ENCODE measurements around the gene KLHL17.
"Not testable (repeated sequence)": the region's sequence is repeated elsewhere in the genome, so short reads cannot be mapped to it uniquely, and the experiment has no call there.

KLHL17 gene

GRCh38 chr1:937521-937920, 22.9 kb upstream of the KLHL17 start:
- DNase-seq (ENCODE audit: low spot score) = no peak

GRCh38 chr1:938088-938683, 22.2 kb upstream of the KLHL17 start:
- no peak for DNase-seq (ENCODE audit: low spot score)

GRCh38 chr1:938711-939489, 21.5 kb upstream of the KLHL17 start:
- DNase-seq (ENCODE audit: low spot score) = no peak

GRCh38 chr1:939511-940106, 20.8 kb upstream of the KLHL17 start:
- no peak for DNase-seq (ENCODE audit: low spot score)

GRCh38 chr1:940107-941014, 20.0 kb upstream of the KLHL17 start:
- DNase-seq (ENCODE audit: low spot score) = no peak

GRCh38 chr1:941015-941587, 19.3 kb upstream of the KLHL17 start:
- DNase-seq (ENCODE audit: low spot score) = no peak

GRCh38 chr1:941588-942383, 18.6 kb upstream of the KLHL17 start:
- no peak for DNase-seq (ENCODE audit: low spot score)

GRCh38 chr1:942411-942821, 18.0 kb upstream of the KLHL17 start:
- no peak for DNase-seq (ENCODE audit: low spot score)

GRCh38 chr1:942864-943533, 17.4 kb upstream of the KLHL17 start:
- DNase-seq (ENCODE audit: low spot score) = no peak

- DNase-seq (ENCODE audit: low spot score) = no peak
Measured at GRCh38 chr1:943545-944340, 16.6 kb upstream of the KLHL17 start.

GRCh38 chr1:944341-945325, 15.8 kb upstream of the KLHL17 start:
- no peak for DNase-seq (ENCODE audit: low spot score)

- DNase-seq (ENCODE audit: low spot score) = no peak
Measured at GRCh38 chr1:945688-946556, 14.5 kb upstream of the KLHL17 start.

GRCh38 chr1:946811-947210, 13.6 kb upstream of the KLHL17 start:
- not testable (repeated sequence) for DNase-seq (ENCODE audit: low spot score)

GRCh38 chr1:947958-948357, 12.4 kb upstream of the KLHL17 start:
- no peak for DNase-seq (ENCODE audit: low spot score)

GRCh38 chr1:950268-950667, 10.1 kb upstream of the KLHL17 start:
- DNase-seq (ENCODE audit: low spot score) = no peak

- DNase-seq (ENCODE audit: low spot score) = no peak
Measured at GRCh38 chr1:950881-951280, 9.5 kb upstream of the KLHL17 start.

- no peak for DNase-seq (ENCODE audit: low spot score)
Measured at GRCh38 chr1:951364-951763, 9.0 kb upstream of the KLHL17 start.

- DNase-seq (ENCODE audit: low spot score) = no peak
Measured at GRCh38 chr1:952201-952600, 8.2 kb upstream of the KLHL17 start.

Measured in CD4-positive, alpha-beta T cell treated with Interleukin-6 at 100 ng/mL for 8 hours (primary cell).